Measurements from ENCODE around the gene NOC4L.

DNA sequence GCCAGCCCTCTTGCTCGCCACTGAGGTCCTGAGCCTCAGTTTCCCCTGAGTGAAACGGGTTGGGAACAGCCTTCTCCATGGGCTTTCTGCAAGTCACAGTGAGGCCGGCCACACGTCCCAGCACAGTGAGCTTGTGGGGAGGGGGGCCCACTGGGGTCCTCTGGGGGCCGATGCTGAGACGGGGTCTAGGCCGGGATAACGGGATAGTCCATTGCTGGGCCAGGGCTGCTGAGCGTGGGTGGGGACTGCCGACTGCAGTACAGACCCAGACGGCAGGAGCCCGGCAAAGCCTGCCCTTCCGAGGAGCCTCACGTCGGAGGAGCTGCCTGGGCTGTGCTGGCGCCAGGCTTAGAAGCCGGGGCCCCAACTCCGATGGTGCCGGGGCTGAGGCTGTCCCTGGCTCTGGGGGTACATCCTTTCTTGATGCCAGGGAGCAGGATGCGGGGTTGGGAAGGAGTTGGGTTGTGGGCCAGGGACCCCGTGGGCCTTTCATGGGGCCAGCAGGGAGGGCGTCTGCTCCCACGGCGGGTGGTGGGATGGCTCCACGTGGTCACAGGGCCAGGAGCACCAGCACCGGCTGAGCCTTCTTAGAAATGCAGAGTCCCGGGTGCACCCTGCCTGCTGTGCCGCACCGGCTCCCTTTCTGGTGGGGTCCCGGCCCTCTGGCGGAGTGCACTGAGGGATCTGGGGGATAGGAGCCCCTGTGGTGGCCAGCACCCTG, 24.2 kb downstream of the NOC4L start:
- TF ChIP-seq, protein P1, sequence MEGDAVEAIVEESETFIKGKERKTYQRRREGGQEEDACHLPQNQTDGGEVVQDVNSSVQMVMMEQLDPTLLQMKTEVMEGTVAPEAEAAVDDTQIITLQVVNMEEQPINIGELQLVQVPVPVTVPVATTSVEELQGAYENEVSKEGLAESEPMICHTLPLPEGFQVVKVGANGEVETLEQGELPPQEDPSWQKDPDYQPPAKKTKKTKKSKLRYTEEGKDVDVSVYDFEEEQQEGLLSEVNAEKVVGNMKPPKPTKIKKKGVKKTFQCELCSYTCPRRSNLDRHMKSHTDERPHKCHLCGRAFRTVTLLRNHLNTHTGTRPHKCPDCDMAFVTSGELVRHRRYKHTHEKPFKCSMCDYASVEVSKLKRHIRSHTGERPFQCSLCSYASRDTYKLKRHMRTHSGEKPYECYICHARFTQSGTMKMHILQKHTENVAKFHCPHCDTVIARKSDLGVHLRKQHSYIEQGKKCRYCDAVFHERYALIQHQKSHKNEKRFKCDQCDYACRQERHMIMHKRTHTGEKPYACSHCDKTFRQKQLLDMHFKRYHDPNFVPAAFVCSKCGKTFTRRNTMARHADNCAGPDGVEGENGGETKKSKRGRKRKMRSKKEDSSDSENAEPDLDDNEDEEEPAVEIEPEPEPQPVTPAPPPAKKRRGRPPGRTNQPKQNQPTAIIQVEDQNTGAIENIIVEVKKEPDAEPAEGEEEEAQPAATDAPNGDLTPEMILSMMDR (IDR thresholded peaks at IDR 0.05): no peak
- no peak for TF ChIP-seq POLR2A (IDR thresholded peaks at IDR 0.05)
